ENCODE measurements around the gene GPC6.

DNA sequence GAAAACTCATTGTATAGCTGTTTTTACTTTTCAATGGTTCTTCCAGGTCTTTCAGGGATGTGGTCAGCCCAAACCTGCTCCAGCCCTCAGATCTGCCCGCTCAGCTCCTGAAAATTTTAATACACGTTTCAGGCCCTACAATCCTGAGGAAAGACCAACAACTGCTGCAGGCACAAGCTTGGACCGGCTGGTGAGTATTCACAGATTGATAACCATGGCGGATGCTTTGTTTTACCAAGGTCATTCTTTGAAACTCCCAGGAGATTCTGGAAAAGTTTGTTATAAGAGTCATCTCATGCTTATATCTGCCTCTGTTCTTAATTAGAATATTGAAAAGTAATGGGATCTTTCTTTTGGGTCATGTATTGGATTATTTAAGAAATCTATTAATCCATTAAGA, 1079.3 kb downstream of the GPC6 start:
- TF ChIP-seq ZSCAN30 (tag by site-specific recombination; IDR thresholded peaks at IDR 0.05) (no peak), BCL11B (tag by site-specific recombination; IDR thresholded peaks at IDR 0.05; ENCODE audit: low read depth) (no peak)
